Lung microvascular endothelial cell (primary cell): Measurements from ENCODE around the gene PDCD11. TPM values are rescaled to one million over a fixed set of nuclear protein-coding genes. Genes with fewer than 3 reads are reported as not detected.
"Not testable (repeated sequence)": the region's sequence is repeated elsewhere in the genome, so short reads cannot be mapped to it uniquely, and the experiment has no call there.

ENCODE experiments used
- DNase-seq, 2 donors: peaks; one replicate each; pipeline versions ENCODE4 v3.0.0 to v3.0.0-alpha.2; 2010; ENCODE audit warnings: low read depth in 2 of 2
- total RNA-seq: library from RNA; depleted of rRNA; stranded (reverse); fragments of >200 nt; gene quantifications from 2 replicates; pipeline ENCODE4 v1.2.1, GENCODE V29; 2014

PDCD11 gene
- total RNA-seq, 1 donor from 2014 or later: 27.2 TPM

DNA sequence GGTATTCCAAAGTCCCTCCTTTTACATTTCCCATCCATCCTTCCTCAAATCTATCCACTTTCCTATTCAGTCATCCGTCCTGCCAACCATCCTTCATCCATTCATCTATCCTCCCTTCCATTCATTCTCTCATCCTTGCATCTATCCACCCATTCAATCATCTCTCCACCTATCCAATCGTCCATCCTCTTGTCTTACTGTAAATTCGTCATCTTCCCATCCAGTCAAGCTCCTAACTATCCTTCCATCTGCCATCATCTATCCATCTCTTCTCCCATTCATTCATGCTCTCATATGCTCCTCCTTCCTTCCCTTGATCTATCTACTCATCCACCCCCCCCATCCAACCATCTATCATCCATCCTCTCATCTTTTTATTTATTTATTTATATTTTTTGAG is 77.7 kb downstream of the PDCD11 start:
- DNase-seq: no peak

DNA sequence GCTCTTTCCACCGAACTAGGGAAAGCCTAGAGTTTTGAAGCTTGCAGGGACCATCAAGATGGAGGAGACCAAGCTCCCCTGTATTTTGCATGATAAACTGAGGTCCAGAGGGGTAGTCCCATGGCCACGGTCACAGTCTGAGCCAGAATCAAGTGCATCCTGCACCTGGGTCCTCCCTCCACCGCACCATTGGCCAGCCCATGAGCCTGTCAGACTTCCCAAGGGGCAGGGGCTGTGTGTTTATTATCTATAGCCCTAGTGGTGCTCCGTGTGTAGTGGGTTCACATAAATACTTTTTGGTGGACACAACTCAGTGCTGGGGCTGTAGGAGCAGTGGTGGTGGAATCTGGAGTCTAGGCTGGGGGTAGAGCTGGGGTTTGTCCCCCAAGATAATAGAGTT is 79.0 kb downstream of the PDCD11 start:
- DNase-seq: no peak

DNA sequence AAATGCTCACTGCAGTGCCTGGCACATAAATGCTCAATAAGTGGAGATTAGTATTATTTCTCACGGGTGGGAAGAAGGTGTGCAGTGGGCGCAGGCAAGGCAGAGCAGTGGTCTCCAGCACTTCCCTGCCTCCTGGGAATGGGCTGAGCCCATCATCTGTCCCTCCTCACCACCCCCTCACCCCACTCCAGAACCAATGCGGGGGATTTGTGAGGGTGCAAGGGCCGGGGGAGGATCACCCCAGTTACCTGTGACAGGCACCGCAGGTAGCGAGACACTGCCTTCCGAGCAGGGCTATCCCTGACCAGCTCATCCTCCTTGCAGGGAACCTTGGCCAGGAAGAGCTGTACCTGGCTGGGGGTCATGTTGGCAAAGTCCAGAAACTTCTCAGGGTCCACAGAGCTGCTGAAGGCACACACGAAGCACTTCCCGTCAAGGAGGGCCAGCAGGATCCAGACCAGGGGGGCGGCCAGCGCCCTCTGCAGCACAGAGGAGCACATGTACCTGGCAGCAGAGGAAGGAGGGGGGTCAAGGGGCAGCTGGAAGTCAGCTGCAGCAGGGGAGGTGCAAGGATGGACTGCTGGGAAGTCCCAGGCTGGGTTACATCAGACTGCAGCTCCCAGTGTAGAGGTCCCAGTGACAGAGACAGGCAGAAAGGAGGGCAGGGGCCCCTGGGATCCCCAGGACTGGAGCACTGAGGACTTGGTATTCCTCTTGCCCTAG is 79.8 kb downstream of the PDCD11 start:
- no peak for DNase-seq

DNA sequence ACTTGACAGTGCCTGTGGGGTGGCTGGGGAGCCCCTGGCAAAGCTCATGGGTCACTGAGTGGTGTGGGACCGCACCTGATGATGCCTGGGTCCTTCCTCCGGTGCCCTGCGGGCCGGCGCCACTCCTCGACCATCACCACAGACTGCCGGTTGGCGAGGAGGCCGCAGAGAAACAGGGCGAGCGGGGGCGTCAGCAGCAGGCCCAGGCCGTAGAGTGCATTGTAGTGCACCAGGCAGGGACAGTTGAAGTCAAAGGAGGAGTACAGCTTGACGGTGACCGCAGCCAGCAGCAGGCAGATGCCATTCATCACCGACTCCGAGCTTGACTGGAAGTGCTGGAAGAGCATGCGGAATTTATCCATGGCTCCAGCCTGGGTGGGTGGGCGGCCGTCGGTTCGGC is 82.2 kb downstream of the PDCD11 start:
- no peak for DNase-seq

DNA sequence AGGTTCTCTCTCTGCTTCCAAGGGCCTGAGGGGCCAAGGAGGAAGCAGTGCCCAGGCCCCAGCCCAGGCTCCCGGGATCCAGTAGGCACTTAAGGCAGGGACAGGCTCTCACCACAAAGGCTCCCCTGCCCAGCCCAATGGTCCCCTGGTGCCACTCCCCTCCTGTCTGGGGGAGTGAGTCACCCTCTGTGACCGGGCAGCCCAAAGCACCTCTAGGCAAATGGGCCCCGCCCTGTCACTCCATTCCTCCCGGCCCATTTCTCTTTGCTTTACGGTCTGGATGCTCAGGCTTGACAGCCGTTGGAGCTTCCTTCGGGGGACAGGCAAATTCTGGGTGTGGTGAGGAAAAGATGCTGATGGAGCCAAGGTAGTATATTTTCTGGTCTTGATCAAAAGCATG is 82.7 kb downstream of the PDCD11 start, which contains the start of gene CALHM3:
Gene CALHM3, minus strand, starts transcription at position 106 of the 400 bp plus-strand sequence. CDS start 208 bp downstream, outside the sequence.
- no peak for DNase-seq

DNA sequence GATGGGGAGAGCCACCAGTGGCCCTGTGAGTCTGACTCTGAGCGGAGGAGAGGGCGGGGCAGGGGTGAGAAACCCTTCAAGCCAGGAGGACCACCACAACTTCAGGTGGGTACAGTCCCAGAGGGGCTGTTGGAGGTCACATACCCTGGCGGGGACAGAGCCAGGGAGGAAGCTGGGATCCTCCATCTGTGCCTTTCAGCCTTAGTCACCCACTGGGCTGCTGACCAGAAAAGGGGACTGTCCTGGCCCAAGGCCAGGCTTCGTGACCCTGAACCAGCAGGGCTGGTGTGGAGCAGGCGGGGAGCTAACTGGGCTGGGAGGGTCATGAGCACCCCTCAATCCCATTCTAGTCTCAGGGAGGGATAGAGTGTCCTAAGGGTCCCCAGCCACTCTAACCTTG is 84.1 kb downstream of the PDCD11 start:
- DNase-seq: peak; percentile 50

DNA sequence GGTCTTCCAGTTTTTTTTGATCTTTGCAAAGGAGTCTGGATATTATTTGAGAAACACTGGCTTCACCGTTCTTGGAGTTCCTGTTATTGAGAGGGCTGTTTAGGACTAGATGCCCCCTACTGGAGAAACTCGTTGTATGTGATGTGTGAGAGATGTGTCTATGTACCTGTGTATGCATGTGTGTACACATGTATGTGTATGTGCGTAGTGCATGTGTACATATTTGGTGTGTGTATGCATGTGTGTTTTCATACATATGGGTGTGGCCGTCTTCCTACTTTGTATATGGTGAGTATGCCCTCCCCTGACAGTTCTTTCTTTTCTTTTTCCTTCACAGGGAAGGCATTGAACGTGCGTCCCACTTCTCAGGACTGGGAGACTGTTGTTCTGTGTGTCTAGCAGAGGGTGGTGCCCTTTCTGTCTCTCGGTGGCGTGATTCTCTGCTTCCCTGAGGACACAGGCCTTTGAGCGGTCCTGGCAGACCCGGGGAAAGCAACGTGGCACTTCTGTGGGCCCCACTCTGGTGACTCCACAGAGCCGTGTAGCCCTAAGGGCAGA is 85.6 kb downstream of the PDCD11 start:
- peak; percentile 82 to 86 for DNase-seq

DNA sequence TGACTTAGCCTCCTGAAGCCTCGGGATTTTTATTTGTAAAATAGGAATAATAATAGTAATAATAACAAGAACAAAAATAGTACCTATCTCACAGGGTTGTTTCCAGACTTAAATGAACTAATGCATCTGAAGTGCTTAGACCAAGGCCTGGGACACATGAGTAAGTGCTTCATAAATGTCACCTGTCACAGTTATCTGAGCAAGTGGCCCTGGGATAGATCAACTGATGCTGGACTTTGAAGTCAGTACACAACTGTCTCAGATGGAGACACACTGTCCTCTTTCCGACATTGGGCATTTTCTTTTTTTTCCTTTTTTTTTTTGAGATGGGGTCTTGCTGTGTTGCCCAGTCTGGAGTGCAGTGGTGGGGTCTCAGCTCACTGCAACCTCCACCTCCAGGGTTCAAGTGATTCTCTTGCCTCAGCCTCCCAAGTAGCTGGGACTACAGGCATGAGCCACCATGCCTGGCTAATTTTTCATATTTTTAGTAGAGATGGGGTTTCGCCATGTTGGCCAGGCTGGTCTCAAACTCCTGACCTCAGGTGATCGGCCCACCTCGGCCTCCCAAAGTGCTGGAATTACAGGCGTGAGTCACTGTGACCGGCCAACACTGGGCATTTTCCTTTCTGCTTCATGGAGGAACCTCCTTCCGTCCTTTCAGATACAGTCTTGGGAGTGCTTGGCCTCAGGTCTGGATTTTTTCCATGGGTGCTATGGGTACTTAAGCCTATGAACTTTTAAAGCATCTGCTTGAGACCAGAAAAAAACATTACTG is 90.4 kb downstream of the PDCD11 start:
- DNase-seq: not testable (repeated sequence)

DNA sequence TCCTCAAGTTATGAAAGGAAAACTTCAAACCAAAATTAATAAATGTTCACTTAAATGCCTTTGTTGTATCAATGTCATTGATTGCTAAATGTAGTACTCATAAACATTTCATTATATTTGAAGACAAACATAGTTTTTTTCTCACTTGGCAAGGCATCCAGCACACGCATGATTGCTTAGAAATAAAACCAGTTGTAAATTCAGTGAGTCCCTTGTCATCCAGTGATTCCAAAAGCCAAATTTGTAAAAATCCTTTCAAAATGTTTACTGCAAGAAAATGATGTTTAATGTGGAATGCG is 90.9 kb downstream of the PDCD11 start:
- no peak for DNase-seq

DNA sequence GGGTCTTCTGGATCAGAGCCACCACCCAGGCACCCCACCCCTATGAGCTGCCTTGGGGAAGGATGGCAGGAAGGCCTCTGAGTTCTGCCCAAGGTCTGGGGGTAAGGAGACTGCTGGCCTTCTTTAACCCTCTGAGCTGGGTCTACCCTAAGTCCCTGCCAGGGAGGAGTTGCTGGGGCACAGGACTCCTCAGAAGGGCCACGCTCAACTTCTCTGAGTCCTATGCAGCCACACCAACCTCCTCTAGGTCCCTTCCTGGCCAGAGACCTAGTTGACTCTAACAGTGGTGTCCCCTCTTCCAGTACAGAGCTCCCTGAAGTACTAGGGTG is 94.5 kb downstream of the PDCD11 start:
- no peak for DNase-seq

DNA sequence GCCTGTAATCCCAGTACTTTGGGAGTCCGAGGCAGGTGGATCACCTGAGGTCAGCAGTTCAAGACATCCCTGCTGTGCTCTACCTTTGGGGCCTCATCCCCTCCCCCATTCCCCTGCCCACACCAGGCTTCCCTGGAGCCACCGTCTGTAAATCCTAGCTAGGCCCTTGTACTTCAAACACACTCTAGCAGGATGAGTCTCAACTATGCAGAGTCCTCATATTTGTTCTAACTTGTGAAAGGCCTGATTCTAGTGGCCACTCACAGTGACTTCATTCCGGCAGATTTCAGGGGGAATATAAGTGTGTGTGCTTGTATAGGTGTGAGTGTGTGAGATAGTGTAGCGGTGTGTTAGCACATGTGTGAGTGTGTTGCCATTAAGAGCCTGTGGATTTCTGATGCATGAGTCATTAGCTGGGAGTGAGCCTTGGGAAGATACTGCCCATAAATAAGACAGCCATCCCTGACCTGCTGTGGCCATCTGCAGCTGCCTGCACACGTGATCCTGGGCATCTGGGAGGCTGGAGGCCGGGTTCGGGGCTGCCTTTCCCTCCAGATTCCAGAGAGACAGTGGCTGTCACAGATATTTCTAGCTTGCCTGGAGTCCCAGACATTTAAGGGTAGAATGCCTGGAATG is 95.4 kb downstream of the PDCD11 start:
- DNase-seq: peak in 1 of 2 donors; percentile 75

DNA sequence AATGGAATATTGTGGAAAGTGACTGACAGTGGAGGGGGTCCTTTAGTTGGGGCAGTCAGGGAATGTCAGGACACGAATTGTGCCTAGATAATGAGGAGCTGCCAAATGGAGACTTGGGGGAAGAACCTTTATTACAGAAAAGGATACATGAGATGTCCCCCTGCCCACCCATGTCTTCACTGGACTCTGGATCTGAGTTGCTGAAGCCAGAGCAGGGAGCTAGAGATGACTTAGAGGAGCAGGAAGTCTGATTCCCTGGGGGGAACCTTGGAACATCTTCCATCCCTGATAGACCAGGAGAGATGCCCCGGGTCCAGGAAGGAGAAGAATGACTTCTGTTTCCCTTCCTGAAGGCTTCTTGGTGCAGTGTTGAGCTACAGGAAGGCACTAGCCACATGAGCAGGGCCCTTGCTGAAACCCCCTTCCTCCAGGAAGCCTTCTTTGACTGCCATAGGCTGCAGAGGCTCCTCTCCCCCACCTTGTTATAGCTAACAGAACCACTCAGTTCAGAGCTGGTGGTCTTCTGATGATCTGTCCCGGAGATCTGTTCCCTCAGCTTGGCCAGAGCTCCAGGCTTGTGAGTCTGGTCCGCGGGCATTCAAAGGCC is 96.3 kb downstream of the PDCD11 start:
- DNase-seq: no peak

DNA sequence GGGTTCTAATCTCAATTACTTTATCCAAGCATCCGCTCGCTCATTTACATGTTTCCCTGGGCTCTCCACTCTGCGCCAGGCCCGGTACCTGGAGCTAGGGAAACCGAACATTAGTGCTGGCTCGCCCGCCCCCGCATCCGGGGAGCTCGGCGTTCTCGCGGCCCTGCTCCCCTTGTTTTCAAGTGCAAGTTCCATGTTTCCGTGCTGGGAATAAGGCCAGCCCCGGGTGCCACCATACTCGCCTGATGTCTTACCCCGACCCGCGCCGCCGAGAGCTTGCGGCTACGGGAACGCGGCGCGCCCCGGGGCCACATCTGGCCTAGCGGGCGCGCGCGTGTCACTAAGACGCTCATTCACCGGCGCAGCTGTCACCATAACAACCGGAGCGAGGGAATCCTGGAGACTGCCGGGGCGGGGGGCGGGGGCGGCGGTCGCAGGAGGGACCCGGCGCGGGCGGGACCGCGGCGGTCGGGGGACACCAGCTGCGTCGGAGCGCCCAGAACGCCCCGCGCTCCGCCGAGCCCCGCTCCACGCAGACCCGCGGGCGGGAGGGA is 97.0 kb downstream of the PDCD11 start, which contains the start of gene NEURL1:
Gene NEURL1, plus strand, starts transcription at position 344 of the 554 bp plus-strand sequence. CDS start 683 bp downstream, outside the sequence.
- DNase-seq: peak in 1 of 2 donors; percentile 19

DNA sequence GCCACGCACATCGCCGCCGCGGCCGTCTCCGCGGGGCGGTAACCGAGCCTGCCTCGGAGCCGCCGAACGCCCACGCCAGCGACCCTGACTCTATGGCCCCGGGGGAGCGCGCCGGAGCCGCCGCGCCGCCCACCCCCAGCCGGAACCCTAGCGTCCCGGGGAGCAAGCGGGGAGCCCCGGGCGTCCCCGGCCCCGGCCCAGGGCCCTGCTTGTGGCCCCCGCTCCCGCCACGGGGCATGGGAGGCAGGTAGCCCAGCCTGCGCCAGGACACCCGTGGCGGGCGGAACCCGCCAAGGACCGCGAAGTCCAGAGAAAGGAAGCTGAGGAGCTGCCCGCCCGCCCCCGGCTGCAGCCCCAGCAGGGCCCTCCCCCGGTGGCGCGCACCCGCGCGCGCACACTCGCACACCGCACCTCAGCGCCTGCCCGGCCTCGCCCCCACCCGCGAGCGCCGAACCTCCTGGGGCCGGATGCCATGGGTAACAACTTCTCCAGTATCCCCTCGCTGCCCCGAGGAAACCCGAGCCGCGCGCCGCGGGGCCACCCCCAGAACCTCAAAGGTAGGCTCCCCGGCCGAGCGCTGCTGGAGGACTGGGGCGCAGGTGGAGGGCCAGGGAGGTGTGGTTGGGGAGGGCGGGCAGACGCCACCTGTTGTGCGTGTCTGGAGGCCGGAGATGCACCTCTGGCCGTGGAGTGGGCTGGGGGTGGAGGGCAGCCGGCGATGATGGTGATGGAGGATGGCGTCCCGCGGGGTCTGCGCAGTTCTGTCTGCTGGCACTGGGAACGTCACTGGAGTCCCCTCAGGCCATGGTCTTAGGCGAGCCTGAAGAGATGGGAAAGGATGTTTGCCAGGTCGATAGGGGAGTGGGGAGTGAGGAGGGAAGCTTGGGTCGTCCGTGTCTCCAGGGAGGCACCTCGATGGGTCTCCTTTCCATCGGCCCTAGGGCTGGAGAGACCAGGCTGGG is 97.8 kb downstream of the PDCD11 start:
- DNase-seq: no peak

DNA sequence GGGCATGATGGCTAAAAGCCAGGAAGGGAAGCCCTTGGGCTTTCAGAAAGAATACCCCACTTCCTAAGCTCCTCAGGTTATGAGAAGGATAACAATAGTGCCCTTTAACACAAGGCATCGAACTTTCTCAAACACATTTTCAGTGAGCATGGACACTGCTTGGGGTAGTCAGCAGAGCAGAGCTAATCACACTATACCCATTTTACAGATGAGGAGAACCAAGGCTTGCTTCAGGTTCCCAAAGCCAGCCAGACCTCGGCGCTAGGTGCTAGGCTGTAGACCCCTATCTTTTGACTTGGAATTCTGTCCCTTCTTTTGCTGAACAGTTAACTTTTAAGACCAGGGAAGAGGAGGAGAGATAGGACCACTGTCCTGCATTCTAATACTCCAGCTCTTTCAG is 98.9 kb downstream of the PDCD11 start:
- no peak for DNase-seq

Other genes with a start within 250 kb of the PDCD11 start
- gene NT5C2, start 203.4 kb upstream of the PDCD11 start, total RNA-seq: 40.3 and 54.4 TPM in 2 replicates
- under 0.01 and 0.20 TPM in 2 replicates for gene RPEL1, start 150.7 kb upstream of the PDCD11 start, total RNA-seq
- gene INA, start 119.5 kb upstream of the PDCD11 start, total RNA-seq: under 0.01 TPM in 2 replicates
- gene PCGF6, start 45.5 kb upstream of the PDCD11 start, total RNA-seq: 8.1 and 8.7 TPM in 2 replicates
- 3.1 and 4.2 TPM in 2 replicates for gene TAF5, start 28.6 kb upstream of the PDCD11 start, total RNA-seq
- gene ATP5MK, start 151 bp upstream of the PDCD11 start, total RNA-seq: 183 and 219 TPM in 2 replicates
- 9.1 and 12.2 TPM in 2 replicates for gene CALHM2, start 55.7 kb downstream of the PDCD11 start, total RNA-seq
- not detected in 2 replicates for gene CALHM1, start 62.3 kb downstream of the PDCD11 start, total RNA-seq
- gene CALHM3, start 82.6 kb downstream of the PDCD11 start, total RNA-seq: not detected in 2 replicates
- gene NEURL1, start 97.1 kb downstream of the PDCD11 start, total RNA-seq: not detected in 2 replicates